ENCODE results near the gene CD96. TPM values are rescaled to one million over a fixed set of nuclear protein-coding genes. Genes with fewer than 3 reads are reported as not detected.

The CD96 gene
- polyA plus RNA-seq, 1 experiment = 0.12 TPM

- Histone ChIP-seq H3K9me3 (ENCODE audit: control insufficient read depth, insufficient read depth, low read length) (no peaks in the 10 kb centered on the region), H3K27ac (ENCODE audit: low read depth, low read length) (no peak overlapping the region), H3K4me3 (ENCODE audit: low read depth, low read length) (no peak overlapping the region), H3K27me3 (ENCODE audit: control insufficient read depth, insufficient read depth, low read length) (no peaks in the 10 kb centered on the region)
- DNase-seq (ENCODE audit: low read depth, low spot score) = no peak
- TF ChIP-seq CTCF (IDR thresholded peaks at IDR 0.05; ENCODE audit: low read depth, low read length) = no peak
- ChIA-PET CTCF (interaction anchor here (0.6 to 1.8 kb wide), 3 partner anchors 13 to 394 kb away, joined by 3 to 6 read pairs (median 5); no protein-coding TSS in a partner anchor), POLR2A (no interaction called here)
These were observed 107.1 kb downstream of the CD96 start for GRCh38 chr3:111648991-111649579.

GRCh38 chr3:111650378-111651275 is 108.6 kb downstream of the CD96 start:
- no peak for TF ChIP-seq CTCF (IDR thresholded peaks at IDR 0.05; ENCODE audit: low read depth, low read length)
- no peak overlapping the region for H3K27ac ChIP-seq (ENCODE audit: low read depth, low read length)
- H3K4me3 ChIP-seq (ENCODE audit: low read depth, low read length) = no peak overlapping the region
- no peaks in the 10 kb centered on the region for H3K27me3 ChIP-seq (ENCODE audit: control insufficient read depth, insufficient read depth, low read length)
- DNase-seq (ENCODE audit: low read depth, low spot score) = no peak
- CTCF ChIA-PET = no interaction called here
- H3K9me3 ChIP-seq (ENCODE audit: control insufficient read depth, insufficient read depth, low read length) = no peaks in the 10 kb centered on the region
- POLR2A ChIA-PET = no interaction called here

DNA sequence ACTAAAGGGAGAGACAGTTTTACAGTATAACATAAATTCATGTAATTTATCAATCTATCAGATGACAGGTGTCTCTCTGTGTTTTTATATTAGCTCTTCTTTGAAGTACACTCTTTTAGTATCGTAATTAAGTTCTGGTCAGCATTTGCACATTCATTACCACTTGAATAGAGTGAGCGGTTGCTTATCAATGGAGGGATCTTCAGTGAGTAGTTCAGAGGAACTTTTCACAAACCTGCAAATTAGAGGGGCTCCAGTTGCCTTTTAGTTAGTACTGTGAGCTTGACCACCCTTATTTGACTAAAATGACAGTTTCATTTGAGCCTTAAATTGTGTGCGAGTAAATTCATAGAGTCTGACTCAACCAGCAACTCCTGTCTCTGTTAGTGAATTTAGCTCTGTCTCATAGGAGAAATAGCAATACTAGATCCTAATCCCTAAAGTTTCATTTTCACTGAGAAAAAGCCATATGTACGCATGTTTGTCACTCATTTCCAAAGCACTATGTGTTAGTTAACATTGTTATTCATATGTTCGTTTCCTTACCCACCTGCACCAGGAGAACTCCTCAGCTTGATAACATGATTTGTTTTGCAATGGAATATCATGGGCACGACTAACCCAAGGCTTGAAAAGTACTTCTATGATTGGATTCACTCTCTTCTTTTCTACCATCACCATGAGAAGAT is 110.6 kb downstream of the CD96 start:
- no peak for TF ChIP-seq CTCF (IDR thresholded peaks at IDR 0.05; ENCODE audit: low read depth, low read length)
- H3K9me3 ChIP-seq (ENCODE audit: control insufficient read depth, insufficient read depth, low read length) = no peaks in the 10 kb centered on the region
- no peak overlapping the region for H3K4me3 ChIP-seq (ENCODE audit: low read depth, low read length)
- H3K27ac ChIP-seq (ENCODE audit: low read depth, low read length) = no peak overlapping the region
- CTCF ChIA-PET = interaction anchor here (1.0 to 1.5 kb wide), 3 partner anchors 14 to 74 kb away, joined by 3 to 6 read pairs (median 6); no protein-coding TSS in a partner anchor
- H3K27me3 ChIP-seq (ENCODE audit: control insufficient read depth, insufficient read depth, low read length) = no peaks in the 10 kb centered on the region
- POLR2A ChIA-PET = no interaction called here
- DNase-seq (ENCODE audit: low read depth, low spot score) = no peak

DNA sequence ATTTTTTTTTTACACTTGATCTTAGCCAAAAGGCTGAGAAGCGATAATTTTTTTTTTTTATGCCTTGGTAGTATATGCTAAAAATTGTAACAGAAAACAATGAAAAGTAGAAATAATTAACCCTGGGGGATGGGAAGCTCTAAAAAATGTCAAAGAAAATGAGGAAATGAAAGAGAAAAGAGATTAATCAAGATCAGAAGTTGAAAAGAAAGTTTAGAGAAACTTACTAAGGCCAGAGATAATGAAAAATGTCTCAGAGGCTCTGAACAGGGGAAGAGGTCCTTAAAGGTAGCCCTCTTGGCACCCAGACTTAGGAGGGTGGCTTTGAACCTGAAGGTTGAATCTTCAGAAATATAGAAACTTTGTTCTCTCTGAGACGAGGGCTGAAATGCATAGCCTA is 111.8 kb downstream of the CD96 start:
- no peaks in the 10 kb centered on the region for H3K27me3 ChIP-seq (ENCODE audit: control insufficient read depth, insufficient read depth, low read length)
- DNase-seq (ENCODE audit: low read depth, low spot score) = no peak
- CTCF ChIA-PET = interaction anchor here (1.4 to 1.5 kb wide), 2 partner anchors 16 to 75 kb away, joined by 6 read pairs; no protein-coding TSS in a partner anchor
- H3K4me3 ChIP-seq (ENCODE audit: low read depth, low read length) = no peak overlapping the region
- POLR2A ChIA-PET = no interaction called here
- no peaks in the 10 kb centered on the region for H3K9me3 ChIP-seq (ENCODE audit: control insufficient read depth, insufficient read depth, low read length)
- no peak for TF ChIP-seq CTCF (IDR thresholded peaks at IDR 0.05; ENCODE audit: low read depth, low read length)
- H3K27ac ChIP-seq (ENCODE audit: low read depth, low read length) = no peak overlapping the region
